IPS-18c (cell line): ENCODE measurements around the gene VASN.

Experiments
- H3K4me3 ChIP-seq: 2 replicates; pipeline ENCODE4 v1.7.0; 2013; ENCODE audit warnings: low read depth, mild to moderate bottlenecking, low read length, moderate library complexity; ENCODE audit not compliant: insufficient read depth
- H3K9me3 ChIP-seq: one replicate; pipeline ENCODE4 v1.6.1; 2013; ENCODE audit warnings: mild to moderate bottlenecking, low read length, moderate library complexity; ENCODE audit not compliant: control insufficient read depth, insufficient read depth

Gene VASN

DNA sequence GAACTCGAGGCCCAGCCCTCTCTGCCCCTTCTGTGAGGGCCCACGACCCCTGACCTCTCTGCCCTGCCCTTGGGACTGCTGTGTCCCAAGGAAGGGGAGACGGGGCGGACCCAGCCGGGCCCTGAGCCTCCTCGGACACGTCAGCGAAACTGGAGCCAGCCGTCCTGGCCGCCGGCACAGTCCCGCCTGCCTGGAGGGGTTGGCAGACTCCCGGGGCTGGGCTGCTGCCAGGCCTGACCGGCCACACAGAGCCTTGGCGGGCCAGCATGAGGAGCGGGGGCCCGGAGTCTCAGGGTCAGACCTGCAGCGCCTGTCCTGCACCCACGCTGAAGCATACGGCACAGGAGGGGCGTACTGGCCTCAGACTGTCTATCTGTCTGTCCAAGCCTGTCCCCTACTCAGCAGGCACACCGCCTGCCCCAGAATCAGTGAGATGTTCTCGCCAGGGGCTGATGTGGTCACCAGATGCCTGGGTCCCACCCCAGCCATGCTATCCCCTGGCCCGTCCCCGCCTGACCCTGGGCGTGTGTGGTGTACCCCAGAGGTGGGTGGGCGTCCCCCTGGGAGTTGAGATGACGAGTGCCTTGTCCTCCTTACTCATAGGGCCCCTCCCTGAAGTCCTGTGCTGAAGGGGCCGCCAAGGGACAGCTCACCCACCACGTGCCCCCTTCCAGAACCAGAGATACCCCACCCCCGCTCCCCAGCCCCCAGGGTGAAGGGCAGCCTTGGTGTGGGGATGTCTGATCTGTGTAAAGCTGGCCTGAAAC lies 4.7 kb downstream of the VASN start:
- Histone ChIP-seq H3K4me3 (no peak overlapping the region), H3K9me3 (no peaks in the 10 kb centered on the region)

DNA sequence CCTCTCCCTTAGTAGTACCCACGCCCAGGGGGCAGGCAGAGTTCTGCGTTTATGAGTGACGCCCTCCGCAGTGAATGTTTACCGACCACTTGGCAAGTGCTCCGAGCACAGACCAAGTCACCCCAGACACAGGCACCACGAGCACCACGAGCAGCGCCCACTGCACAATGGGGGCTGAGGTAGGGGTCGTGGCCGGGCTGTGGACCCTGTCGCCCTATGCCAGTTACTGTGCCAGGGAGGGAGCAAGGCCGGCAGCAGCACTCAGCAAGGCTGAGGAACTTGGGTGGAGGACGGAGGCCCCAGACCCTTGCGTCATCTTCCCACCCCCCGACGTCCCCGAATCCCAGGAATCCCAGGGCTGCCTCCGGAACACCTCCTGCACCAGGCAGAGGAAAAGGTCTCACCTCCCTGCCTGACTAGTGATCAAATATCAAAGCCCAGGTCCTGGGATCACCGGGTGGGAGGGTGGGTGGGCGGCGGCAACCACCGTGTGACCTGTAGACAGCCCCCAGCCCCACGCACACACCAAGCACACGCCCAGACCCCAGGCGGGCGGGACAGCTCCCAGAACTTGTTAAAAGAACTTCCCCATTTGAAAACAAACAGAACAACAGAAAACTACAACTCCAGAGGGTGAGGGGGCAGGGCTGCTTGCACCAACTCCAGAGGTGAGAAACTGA lies 5.4 kb downstream of the VASN start:
- Histone ChIP-seq H3K4me3 (no peak overlapping the region), H3K9me3 (no peaks in the 10 kb centered on the region)

DNA sequence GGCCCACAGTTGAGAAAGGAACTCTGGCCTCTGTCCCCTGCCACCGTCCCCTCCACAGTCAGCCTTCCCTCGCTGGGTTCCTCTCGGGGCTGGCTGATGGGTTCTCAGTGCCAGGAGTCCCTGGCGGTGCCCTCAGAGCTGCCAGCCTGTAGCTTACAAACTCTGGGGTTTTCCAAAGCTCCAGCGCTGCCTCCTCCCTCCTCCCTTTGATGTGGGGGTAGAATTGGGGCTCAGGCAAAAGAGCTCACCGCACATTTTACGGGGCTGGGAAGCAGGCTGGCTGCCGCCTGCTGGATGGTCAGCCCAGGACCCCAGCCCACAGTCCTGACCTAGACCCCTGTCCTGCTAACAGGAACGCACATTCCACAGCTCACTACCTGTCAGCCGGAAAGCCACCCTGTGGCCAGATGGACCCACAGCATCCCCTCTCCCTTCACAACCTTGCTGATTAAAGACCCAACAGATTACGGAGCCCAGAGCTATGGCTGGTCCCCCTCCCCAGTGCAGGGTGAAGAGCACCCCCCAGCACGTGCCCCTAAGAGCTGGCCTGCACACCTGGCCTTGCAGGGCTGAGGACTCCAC lies 6.0 kb downstream of the VASN start:
- no peak overlapping the region for H3K4me3 ChIP-seq
- H3K9me3 ChIP-seq, result no peaks in the 10 kb centered on the region

DNA sequence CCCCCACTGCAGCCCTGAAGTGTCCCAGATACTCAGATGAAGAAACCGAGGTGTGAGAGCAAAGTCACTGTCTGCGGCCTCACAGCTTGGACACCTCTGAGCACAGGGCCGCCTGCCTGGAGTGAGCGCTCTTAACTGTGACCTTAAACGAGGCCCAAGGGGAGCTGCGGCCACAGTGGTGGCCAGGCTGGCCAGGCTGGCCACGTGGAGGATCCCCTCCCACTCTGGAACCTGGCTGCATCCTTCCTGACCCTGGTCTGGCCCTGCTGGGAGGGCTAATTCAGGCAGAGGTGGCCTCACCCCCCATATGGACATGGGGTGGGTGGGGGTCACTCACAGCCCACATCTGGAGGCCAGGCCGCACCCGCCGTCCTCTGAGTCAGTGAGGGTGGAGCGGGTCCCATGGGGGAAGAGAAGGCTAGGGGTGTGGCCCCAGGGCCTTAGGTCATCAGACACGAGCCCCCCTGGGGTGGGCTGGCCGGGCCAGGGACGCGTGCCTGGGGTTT lies 6.6 kb downstream of the VASN start:
- H3K4me3 ChIP-seq, result no peak overlapping the region
- no peaks in the 10 kb centered on the region for H3K9me3 ChIP-seq

DNA sequence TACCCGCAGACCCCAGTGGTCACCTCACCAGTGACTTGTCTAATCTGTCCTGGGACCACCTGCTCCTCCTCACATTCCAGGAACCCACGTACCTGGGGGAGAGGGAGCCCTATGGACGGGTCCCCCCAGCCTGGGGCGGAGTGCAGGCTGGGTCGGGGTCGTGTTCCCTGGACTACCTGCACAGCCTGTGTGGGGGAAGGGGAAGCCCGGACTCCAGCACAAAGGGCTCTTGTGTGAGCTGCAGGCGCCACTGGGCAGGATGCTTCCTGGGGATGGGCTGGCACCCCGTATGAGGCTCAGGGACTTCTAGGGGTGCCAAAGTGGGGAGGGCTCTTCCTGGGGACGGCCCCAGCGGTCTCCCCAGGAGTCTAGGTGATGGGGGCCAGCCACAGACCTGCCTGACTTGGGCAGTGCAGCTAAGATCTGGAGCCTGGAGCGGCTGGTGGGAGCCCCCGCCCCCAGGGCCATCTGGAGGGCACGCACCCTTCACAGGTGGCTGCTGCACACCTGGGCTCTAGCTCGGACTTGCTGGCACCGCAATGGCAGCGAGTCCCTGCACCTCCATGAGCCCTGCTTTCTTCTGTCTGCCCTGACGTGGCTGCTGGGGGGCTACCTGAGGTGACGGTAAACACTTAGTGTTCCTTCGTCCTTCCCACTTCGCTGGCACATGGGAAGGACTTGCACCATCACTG lies 7.5 kb downstream of the VASN start:
- no peak overlapping the region for H3K4me3 ChIP-seq
- no peaks in the 10 kb centered on the region for H3K9me3 ChIP-seq

DNA sequence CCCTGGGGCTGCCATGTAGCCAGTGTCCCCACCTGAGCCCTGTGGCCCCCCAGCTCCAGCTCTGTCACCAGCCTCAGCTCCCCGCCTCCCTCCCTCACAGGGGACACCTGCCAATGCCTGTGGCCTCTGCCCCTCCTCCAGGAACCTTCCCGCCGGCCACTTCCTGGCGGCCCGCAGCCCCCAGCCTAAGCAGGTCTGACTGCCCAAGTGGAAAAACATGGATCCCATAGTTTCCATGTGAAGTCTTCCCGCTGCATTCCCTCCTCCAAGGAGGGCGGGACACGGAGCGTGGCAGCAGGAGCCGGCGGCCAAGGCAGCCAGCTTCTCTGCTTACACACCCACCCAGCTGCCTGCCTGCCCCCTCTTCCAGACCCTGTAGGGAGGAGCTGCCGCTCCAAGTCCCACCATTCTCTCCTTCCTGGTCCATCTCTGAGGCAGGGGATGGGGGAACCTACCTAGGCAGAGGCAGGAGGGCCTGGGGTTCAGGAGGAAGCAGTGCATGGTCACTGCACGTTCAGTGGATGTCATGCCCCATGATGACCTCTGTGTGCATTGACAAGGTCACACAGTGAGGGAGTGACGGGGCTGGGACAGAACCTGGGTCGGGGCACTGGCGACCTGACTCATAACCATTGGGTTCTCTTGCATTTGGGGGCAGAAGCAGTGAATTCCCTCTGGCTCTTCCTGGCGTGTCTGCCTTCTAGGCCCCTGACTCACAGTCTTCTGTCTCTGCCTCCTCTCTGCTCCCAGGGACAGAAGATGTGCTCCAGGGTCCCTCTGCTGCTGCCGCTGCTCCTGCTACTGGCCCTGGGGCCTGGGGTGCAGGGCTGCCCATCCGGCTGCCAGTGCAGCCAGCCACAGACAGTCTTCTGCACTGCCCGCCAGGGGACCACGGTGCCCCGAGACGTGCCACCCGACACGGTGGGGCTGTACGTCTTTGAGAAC lies 8.7 kb downstream of the VASN start:
- Histone ChIP-seq H3K9me3 (no peaks in the 10 kb centered on the region), H3K4me3 (no peak overlapping the region)

DNA sequence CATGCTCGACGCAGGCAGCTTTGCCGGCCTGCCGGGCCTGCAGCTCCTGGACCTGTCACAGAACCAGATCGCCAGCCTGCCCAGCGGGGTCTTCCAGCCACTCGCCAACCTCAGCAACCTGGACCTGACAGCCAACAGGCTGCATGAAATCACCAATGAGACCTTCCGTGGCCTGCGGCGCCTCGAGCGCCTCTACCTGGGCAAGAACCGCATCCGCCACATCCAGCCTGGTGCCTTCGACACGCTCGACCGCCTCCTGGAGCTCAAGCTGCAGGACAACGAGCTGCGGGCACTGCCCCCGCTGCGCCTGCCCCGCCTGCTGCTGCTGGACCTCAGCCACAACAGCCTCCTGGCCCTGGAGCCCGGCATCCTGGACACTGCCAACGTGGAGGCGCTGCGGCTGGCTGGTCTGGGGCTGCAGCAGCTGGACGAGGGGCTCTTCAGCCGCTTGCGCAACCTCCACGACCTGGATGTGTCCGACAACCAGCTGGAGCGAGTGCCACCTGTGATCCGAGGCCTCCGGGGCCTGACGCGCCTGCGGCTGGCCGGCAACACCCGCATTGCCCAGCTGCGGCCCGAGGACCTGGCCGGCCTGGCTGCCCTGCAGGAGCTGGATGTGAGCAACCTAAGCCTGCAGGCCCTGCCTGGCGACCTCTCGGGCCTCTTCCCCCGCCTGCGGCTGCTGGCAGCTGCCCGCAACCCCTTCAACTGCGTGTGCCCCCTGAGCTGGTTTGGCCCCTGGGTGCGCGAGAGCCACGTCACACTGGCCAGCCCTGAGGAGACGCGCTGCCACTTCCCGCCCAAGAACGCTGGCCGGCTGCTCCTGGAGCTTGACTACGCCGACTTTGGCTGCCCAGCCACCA lies 9.7 kb downstream of the VASN start:
- Histone ChIP-seq H3K4me3 (no peak overlapping the region), H3K9me3 (no peaks in the 10 kb centered on the region)

DNA sequence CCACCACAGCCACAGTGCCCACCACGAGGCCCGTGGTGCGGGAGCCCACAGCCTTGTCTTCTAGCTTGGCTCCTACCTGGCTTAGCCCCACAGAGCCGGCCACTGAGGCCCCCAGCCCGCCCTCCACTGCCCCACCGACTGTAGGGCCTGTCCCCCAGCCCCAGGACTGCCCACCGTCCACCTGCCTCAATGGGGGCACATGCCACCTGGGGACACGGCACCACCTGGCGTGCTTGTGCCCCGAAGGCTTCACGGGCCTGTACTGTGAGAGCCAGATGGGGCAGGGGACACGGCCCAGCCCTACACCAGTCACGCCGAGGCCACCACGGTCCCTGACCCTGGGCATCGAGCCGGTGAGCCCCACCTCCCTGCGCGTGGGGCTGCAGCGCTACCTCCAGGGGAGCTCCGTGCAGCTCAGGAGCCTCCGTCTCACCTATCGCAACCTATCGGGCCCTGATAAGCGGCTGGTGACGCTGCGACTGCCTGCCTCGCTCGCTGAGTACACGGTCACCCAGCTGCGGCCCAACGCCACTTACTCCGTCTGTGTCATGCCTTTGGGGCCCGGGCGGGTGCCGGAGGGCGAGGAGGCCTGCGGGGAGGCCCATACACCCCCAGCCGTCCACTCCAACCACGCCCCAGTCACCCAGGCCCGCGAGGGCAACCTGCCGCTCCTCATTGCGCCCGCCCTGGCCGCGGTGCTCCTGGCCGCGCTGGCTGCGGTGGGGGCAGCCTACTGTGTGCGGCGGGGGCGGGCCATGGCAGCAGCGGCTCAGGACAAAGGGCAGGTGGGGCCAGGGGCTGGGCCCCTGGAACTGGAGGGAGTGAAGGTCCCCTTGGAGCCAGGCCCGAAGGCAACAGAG lies 10.5 kb downstream of the VASN start:
- no peak overlapping the region for H3K4me3 ChIP-seq
- H3K9me3 ChIP-seq, result no peaks in the 10 kb centered on the region

DNA sequence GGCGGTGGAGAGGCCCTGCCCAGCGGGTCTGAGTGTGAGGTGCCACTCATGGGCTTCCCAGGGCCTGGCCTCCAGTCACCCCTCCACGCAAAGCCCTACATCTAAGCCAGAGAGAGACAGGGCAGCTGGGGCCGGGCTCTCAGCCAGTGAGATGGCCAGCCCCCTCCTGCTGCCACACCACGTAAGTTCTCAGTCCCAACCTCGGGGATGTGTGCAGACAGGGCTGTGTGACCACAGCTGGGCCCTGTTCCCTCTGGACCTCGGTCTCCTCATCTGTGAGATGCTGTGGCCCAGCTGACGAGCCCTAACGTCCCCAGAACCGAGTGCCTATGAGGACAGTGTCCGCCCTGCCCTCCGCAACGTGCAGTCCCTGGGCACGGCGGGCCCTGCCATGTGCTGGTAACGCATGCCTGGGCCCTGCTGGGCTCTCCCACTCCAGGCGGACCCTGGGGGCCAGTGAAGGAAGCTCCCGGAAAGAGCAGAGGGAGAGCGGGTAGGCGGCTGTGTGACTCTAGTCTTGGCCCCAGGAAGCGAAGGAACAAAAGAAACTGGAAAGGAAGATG lies 11.2 kb downstream of the VASN start:
- H3K4me3 ChIP-seq, result no peak overlapping the region
- no peaks in the 10 kb centered on the region for H3K9me3 ChIP-seq

DNA sequence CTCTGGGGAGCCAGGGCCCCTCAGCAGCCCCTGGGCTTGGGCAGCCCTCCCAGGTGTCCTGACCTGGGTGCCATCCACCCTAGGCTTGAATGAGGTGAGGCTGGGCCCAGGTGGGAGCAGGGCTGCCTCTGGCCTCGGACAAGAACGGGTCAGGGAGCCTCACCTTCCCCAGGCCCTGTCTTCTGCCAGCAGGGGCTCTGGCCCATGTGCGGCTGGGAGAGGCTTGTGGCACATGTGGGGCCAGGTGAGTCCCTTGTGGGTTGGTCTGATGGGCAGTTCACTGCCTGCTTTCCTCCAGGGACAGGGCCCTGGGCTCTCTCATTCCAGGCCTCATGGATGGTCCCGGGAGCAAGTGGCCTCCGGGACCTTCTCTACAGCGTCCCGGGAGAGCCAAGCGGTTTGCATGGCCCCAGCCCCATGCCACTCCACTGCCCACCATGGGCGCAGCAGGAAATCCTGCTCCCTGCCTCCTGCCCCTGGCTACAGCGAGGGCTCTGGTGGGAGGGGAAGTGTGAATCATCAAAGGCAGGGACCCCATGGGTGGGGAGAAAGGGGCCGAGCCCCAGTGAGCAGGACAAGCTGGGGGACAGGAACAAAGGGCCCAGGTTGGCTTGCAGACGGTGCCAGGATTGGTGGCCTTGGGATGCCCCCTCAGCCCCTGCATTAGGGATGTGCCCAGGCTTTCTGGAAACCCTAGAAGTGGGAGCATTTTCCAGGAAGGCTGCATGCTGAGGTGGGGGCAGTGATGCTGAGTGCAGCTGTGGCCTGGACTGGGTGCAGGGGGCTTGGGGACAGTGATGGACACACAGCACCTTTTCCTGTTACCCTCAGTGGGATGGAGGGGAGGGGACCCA lies 12.2 kb downstream of the VASN start:
- Histone ChIP-seq H3K9me3 (no peaks in the 10 kb centered on the region), H3K4me3 (no peak overlapping the region)

DNA sequence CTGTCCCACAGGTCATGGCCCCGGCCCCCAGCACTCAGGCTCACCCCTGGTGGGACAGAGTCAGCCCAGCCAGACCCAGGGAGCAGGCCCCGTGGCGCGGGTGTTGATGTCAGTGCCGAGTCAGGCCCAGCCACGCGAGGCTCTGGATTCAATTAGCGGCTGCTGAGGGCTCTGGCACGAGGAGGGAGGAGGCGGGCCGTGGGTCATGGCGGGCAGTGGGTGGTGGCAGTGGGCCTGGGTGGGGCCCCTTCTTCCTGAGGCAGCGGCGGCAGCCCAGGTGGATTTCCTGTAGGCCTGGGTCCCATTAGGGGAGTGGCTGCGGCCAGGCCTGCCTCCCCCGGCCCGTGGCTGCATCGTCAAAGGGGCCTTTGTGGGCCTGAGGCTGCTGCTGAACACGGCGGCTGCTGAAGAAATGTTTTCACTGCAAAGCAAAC lies 12.9 kb downstream of the VASN start:
- H3K4me3 ChIP-seq, result no peak overlapping the region
- H3K9me3 ChIP-seq, result no peaks in the 10 kb centered on the region

DNA sequence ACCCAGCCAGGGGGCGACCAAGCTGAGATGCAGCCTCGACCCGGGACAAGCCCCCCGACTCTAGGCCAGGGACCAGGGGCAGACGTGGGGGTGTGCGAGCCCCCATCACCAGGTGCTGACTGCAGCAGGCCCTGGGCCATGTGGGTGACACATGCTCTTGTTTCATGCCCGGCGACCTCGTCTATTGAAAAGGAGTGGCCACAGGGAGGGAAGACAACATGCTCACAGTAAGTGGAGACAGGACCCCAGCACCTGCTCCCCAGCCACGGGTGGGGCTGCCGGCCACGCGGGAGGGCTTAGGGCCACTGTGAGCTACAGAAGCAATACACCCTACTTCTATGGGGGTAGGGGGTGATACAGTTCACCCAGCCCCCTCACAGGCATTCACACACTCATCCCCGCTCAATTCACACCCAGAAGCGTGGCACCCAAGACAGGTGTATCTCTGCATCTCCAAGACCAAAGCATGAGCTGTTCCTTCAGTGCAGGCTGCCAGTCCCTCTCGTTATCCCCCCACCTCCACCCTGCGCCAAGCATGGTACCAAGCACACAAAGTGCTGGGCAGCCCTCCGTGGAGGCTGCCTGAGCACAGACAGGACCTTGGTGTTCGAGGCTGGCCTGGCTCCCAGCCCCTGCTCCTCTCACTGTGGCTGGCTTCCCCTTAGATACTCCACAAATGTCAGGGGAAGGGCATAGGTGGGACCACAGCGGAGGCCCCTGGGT lies 13.6 kb downstream of the VASN start:
- no peak overlapping the region for H3K4me3 ChIP-seq
- H3K9me3 ChIP-seq, result no peaks in the 10 kb centered on the region

DNA sequence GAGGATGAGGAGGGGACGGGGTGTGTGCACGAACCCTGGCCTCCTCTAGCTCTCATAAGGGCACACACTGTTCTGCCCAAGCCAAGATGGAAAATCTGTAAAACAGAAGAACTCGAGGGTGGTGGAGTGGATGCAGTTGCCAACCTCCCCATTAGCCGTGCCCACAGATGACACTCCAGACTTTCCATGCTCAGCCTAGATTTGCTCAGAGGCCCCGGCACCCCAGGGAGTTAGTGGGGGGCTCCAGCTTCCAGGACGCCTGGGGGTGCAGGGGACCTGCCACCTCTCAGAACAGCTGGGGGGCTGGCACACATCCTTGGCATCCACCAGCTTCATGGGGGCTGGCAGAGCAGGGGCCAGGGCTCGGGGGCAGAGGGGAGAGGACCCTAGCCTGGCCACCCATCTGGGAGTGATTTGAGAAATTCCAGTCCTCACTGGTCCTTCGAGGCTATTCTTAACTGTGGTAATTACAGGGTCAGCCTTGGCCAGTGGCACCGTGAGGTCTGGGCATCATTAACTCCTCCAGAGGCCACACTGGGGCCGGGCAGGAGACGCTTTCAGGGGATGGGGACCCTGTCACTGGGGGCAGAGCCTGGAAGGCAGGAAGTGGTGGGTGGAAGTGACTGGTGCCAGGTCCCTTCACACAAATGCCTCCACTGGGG lies 14.3 kb downstream of the VASN start:
- H3K9me3 ChIP-seq, result no peaks in the 10 kb centered on the region
- H3K4me3 ChIP-seq, result no peak overlapping the region
